DMS79 treated with DMSO at 0.1 percent for 48 hours (cell line): ENCODE measurements around the gene EIF3F.

Source experiments
- DNase-seq: peaks from one replicate; lab custom pipeline; 2025; lab: John Stamatoyannopoulos, UW

EIF3F gene, protein sequence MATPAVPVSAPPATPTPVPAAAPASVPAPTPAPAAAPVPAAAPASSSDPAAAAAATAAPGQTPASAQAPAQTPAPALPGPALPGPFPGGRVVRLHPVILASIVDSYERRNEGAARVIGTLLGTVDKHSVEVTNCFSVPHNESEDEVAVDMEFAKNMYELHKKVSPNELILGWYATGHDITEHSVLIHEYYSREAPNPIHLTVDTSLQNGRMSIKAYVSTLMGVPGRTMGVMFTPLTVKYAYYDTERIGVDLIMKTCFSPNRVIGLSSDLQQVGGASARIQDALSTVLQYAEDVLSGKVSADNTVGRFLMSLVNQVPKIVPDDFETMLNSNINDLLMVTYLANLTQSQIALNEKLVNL

DNA sequence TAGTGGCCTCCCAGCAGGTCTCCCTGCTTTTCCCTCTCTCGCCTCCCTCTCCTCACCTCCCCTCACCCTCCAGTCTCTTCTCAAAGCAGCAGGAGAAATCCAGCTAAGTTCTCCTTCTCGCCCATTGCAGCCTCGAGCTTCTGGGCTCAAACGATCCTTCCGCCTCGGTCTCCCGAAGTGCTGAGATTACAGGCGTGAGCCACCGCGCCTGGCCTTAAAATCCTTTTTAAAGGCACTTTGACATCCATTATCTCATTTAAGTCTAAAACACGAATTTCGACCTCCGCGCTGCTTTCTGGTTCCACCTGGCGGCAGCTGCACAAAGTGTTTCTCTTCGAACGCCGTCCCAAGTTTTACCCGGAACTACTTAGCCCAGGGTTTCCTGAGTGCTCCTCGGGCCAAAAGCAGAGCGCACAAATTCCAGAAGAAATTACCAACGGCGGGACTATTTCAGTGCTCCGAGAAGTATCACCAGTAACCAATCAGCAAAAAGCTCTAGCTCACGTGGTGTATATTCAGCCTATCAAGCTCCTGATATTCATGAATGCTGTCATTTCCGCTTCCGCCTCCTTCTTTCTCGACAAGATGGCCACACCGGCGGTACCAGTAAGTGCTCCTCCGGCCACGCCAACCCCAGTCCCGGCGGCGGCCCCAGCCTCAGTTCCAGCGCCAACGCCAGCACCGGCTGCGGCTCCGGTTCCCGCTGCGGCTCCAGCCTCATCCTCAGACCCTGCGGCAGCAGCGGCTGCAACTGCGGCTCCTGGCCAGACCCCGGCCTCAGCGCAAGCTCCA, at the start of gene EIF3F:
TSS of gene EIF3F (plus strand) at position 570 of the 792 bp plus-strand sequence. CDS start at position 586, 16 bp downstream.
- peak; percentile 99 for DNase-seq

DNA sequence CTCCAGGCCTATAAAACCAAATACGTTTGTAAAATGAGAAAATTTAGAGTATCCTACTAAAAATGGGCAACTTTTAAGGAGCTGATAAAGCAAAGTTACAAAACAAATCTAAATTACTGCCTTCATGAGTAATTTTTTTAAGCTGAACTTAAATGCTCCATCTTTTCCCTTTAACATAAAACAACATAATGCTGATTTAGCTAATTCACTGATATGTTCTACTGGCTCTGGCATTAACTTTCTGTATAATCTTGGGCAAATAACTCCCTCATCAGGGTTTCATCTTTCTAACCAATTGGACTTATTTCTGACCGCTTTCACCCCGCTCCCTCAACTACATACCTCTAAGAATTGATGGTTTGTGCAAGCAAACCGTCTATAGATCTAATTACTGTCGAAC, 46.0 kb upstream of the EIF3F start:
- no peak for DNase-seq

DNA sequence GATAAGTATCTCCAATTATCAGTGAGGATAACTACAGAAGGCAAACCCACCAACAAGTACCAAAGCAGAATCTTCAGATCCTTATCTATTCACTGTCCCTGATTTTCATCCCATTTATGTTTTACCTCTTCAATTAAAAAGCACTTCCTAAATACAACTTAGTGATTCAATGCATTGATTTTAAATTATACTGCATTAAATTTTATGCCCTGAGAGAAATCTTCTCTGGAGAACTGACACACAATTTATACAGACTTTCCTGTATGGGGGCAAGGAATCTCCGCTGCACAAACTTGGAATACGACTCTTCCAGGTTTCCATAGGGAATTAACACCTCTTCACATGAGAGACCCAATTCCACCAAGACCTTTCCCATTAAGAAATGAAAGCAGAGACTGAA, 45.5 kb upstream of the EIF3F start, which contains the start of gene OR10A3:
TSS of gene OR10A3 (minus strand) at position 101 of the 400 bp plus-strand sequence. CDS start 2,188 bp downstream, outside the sequence.
- DNase-seq: no peak

DNA sequence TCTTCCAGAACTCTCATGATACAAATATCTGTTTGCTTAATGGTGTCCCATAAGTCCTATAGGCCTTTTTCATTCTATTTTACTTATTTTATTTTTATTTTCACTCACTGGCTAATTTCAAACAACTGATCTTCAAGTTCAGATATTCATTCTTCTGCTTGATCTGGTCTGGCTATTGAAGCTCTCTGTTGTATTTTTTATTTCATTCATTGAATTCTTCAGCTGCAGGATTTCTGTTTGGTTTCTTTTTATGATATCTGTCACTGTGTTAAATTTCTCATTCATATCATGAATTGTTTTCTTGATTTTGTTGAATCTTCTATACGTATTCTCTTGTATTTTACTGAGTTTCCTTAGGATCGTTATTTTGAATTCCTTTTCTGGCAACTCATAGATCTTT, 43.0 kb upstream of the EIF3F start:
- DNase-seq: no peak

DNA sequence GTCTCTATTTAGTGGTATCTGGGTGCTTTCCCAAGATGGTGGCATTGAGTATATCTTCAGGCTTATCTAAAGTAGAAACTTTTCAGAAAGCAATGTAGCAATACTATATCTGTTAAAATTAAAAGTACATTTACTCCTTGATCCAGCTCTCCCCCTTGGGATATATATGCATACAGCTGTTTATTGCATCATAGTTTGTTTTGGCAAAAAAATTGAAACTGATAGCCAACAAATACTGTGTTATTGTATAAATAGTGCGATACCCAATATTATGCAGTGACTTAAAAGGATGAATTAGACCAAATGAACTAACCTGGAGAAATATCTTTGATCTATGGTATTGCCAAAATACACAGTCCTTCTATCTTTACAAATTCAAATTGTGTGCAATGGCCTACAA, 37.2 kb upstream of the EIF3F start:
- DNase-seq: no peak

DNA sequence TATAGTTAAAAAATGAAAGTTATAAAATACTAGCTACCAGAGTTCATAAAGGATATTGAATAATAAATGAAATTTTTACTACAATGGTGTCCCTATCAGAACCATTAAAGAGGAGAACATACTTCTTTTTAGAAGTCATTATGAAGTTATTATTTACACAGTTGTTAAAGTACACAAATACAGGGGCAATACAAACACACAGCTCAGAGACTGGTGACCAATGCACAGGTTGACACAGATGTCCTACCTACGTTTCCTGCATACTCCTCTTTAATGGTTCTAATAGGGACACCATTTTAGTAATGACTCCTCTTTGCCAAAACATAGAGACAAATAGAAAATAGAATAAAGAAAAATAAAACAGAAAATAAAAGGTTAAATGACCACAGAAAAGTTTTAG, 31.9 kb upstream of the EIF3F start:
- no peak for DNase-seq

DNA sequence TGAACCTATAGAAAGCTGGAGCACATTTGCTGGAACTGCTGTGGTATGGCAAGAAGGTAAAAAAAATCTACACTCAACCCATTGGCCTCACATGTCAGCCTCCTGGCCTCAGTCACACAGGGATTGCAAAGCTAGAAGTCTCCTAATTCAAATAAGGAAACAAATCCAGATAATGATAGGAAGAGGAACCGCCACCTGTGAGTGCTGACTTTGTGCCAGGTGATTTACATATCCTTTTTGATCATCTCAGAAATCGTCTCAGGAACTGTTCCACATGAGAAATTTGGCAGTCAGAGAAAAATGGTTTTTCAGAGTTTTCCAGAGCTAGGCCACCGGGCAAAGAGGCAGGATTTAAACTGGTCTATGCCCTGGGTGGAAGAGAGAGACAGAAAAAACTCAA, 22.9 kb upstream of the EIF3F start:
- DNase-seq: no peak

DNA sequence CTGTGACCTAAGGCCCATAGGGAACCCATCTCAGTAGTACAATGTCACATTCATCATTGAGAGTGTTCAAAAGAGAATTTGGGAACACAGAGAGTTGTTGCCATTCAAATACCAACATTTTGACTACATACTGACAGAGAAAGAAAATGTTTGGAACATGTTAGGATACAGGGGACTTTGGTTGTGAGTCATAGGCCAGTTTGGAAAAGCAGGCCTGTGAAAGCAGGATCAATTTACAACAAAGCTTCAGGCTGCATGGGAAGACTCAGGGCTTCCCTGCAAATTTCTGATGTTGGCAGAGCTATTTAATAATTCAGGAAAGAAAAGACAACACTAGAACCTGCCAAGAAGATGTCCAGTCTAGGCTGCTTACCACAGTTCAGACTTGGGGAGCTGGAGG, 22.3 kb upstream of the EIF3F start:
- DNase-seq: no peak

DNA sequence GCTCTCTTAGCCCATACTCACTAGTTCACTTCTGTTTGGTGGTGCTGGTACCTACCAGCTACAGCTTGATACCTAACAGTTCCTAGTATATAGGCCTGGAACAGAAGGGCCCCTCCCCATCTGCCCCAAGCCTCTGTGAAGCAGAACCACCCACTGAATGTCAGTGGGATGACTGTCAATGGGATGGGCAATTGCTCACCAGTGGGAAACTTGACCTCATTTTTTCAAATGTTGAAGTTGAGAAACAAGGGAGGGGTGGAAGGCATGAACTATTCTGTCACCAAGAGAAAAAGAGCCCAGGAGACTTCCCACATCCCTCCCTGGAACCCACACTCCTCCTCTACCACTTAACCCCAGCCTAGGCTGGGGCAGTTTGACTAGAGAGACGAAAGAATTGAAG, 21.8 kb upstream of the EIF3F start, which contains the start of gene NLRP10:
TSS of gene NLRP10 (minus strand) at position 62 of the 400 bp plus-strand sequence. CDS start 1,952 bp downstream, outside the sequence.
- DNase-seq: no peak

DNA sequence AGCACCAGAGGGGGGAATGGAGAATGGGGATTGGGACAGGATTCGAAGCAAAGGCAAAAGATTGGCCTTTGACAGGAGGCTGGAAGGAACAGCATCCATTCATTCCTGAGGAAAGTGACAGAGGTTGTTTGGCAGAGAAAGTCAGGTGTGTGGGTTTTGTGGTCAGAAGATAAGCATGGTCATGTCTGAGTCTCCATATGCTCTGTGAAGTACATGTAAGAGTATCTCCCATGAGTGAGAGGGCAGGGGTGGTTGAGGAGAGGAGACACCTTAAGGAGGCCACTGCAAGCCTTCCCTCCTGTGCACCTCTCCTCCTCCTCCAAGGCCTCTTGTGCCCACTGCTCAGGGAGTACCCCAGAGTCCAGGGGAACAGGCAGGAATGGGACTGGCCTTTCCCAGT, 20.0 kb upstream of the EIF3F start:
- DNase-seq: no peak

DNA sequence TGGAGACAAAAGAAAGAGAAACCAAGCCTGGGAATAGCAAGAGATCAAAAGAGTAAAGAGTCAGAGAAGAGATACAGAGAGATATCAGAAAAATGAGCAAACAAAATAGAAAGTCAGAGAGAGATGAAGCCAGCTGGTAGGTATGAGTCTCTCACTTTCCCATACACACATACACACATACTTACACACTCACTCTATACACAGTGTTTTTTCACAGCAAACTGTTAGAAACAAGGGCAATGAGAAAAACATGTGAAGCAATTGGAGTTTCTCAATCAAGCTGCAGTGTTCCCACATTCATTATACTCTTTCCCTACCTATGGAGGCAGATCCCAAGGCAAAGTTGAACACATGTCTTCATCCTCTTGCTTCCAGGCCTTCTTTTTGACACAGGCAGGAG, 19.3 kb upstream of the EIF3F start:
- DNase-seq: no peak

DNA sequence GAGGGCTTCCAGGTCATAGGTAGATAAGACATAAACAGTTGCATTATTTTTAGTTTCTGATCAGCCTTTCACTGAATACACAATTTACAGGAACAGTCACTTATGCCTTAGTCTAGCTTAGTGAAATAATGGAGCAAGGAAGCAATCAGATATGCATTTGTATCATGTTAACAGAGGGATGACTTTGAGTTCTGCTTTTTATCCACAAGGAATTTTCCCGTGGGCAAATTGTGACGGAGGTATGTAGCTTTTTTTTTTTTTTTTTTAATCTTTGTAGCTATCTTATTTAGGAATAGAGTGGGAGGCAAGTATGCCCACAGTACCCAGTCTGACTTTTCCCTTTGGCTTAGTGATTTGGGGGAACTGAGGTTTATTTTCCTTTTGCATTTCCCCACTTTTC, 18.5 kb upstream of the EIF3F start:
- DNase-seq: no peak

DNA sequence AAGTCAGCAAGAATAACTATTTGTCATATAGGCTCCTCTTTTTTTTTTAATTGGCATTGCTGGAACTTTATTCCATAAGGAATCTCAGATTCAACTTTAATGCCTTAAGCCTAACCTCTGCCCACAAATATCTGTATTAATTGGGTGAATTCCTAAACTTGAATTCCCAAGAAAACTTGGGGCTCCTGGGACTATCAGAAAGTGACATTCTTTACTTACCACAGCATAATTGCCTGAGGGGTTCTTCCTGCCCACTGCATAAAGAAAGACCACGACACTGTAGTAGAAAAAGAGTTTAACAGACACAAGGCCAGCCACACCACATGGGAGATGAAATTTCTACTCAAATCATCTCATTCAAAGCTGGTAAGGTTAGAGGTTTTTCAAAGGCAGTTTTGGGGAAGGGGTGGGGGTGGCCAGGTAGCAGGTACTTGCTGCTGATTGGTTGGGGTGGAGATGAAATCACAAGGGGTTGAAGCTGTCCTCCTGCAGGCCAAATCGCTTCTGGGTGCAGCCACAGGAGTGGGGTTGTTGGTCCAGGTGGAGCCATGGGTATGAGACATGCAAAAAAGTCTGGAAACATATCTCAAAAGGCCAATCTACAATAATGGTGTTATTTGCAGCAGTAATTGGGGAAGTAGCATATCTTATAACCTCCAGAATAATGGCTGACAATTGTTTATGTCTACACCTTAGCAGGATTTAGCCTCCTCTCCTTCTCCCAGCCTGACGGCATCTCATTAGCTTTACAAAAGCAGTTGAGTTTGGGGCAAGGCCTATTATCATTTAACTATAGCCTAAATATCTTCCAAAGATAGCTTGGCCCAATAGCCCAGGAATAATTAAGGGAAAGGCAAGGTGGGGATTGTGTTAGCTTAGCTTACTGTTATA, 17.1 kb upstream of the EIF3F start:
- DNase-seq: no peak

DNA sequence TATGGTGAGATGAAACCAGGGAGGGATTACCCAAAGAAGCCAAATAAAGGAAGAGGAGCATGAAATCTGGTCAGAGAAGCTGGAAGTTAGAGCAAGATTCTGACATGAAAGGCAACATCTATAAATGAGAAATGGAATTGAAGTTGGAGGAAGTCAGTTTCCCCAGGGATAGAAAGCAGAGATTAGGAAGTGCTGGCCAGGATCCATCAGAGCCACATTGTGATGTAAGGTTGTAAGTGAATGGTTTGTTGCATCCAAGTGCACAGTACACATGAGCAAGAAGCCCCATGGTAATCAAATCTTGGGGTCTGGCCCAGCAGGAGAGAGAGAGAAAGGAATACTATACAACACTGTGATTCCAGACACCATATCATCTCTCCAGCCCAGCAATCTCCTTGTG, 15.3 kb upstream of the EIF3F start:
- no peak for DNase-seq

DNA sequence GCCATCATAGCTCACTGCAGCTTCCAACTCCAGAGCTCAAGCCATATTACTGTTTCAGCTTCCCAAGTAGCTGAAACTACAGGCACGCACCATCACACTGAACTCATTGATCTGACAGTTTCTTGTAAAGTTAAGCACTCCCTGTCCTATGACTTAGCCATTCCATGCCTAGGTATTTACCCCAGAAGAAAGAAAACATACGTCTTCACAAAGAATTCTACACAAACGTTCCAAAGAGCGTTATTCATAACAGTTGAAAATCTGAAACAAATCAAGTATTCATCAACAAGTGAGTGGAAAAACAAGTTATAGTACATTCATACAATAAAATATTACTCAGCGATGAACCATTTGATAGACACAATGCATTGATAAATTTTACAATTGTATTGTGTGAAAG, 14.1 kb upstream of the EIF3F start:
- no peak for DNase-seq

DNA sequence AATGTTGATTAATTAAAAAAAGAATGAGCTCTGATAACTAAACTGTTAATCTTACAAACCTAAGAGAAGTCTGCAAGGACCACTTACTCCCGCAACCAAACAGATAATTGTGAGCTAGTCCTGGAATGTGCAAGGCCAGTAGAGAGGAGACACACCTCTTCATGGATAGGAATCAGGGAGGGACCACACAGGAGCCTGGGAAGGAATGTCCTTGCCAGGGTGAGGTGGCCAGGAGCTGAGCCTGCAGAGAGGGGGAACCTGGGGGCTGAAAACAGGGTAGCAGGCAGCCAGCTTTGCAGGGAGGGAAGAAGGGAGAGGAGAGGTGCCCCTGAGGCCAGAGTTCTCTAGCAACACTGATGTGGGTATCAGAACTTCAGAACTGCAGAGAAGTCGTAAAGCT, 12.5 kb upstream of the EIF3F start:
- DNase-seq: no peak

DNA sequence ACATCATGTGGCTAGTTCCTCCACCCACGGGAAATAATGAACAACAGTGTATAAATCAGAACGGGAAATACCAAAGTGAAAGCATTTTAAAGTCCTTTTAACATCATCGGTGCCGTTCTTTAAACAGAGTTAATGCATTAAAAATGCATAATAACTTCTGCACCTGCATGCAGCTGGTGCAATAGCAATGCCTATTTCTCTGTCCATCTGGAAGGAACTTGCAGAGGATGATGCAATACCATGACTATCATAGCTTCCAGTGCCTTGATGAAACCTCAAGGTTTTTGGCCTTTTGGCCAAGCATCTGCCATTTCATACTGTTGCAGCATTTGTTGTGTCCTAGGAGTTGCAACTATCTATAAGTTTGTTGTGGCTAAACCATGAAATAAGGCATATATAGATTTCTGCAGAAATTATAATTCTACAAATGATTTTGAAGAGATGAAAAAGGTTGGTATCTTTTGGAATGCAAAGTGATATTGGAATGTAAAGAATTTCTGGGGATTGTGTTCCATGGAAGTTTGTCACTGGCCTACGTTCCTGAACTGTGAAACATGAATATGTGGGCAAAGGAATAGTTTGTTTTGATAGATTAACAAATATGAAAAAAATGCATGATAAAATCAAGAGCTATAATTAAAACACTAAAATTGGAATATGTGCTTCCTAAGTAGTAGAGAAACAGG, 9.8 kb upstream of the EIF3F start:
- DNase-seq: no peak

DNA sequence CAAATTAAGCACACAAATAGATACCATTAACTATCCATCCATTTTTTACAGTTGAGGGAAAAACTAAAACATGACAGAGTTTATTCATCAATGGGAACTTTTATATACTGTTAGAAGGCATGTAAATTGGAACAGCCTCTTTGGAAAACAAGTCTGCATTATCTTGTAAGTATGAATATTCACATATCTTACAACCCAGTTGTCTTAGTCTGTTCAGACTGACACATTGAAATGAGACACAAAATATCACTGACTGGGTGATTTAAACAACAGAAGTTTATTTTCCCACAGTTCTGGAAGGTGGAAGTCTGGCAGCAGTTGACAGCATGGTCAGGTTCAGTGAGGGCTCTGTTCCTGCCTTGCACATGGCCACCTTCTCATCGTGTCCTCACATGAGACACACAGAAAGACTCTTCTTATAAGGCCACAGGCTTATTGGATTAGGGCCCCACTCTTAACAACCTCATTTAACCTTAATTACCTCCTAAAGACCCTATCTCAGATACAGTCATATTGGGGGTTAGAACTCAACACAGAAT, 5.4 kb upstream of the EIF3F start:
- DNase-seq: no peak

DNA sequence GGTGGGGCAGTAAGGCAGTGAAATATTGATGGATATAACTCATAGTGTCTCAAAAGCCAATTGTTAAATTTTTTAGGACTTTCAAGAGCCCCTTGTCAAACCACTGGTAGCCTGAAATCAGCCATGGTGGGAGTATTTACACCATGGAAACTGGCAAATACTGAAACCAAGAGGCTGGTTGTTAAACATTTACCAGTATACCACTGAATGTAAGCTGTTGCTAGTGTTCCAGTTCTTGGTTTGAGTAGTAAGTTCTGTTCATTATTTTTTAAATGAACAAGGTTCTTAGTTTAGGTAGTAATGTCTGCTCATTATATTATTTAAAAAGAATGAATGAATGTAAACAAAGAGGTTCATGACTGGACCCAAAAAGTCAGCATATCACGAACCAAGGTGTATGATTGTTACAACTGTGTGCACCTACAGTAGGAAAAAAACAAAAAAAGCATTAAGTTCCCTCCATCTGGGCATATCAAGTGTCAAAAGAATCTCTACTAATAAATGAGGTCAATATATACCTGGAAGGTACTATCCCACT, 4.5 kb upstream of the EIF3F start:
- DNase-seq: no peak

DNA sequence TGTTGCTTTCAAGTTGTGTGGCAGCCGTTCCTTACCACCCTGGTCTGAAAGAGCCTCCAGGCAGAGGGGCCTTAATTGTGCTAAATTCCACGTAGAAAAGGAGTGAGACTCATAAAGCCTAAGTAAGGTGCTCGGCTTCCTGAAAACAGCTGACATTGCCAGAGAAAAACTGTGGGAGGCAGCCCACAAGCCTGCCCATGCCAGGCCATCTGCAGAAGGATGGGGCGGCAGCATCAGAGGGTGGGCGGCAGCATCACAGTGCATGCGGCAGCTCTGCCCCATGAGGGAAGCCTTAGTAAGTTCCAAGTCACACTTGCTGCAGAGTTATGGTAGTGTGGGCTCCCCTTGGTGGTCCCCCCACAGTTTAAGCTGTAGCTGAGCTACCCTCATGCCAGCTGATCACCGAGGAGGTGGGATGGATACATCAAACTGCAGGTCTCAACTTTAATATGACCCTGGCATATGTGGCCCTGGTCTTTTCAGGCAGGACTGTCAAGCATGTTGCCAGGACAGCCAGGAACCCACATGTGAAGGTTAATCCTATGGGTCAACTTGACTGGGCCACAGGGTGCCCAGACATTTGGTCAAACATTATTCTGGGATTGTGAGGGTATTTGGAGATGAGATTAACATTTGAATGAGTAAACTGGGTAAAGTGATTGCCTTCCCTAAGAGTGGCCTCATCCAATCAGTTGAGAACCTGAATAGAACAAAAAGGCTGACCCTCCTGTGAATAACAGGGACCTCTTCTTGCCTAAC, 3.1 kb upstream of the EIF3F start:
- no peak for DNase-seq
